Loucy (cell line): ENCODE measurements around the gene RNASEL.

Experiments
- EZH2phosphoT487 ChIP-seq: fragments of 200-600 bp; IDR thresholded peaks from 2 replicates; pipeline ENCODE4 v1.6.1; 2018; ENCODE audit warnings: antibody characterized with exemption, mild to moderate bottlenecking, moderate library complexity, borderline replicate concordance
- TF ChIP-seq, protein P1 (sequence below): fragments of 200-600 bp; sonication (generic); conservative IDR thresholded peaks from 2 replicates; pipeline ENCODE4 v1.5.1; 2014; ENCODE audit warnings: mild to moderate bottlenecking, antibody characterized with exemption, low read length

DNA sequence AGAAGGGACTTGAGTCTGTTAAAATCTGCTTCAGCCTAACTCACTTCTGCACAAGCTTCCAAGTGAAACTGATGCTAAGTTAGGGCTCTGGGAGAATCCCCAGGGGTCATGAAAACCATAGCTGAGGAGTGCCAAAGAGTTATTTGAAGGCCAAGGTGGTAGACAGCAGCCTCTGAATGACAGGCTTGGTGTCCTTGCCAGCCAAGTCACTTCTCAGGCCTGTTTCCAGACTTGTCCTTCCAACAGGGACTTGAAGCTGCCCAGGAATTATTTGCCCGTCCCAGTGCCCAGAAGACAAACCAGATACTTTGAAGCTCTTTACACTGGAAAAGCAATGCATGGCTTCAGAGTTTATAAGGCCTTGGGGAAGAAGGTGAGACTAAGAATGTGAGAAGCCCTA lies 33.6 kb downstream of the RNASEL start:
- TF ChIP-seq, protein P1, sequence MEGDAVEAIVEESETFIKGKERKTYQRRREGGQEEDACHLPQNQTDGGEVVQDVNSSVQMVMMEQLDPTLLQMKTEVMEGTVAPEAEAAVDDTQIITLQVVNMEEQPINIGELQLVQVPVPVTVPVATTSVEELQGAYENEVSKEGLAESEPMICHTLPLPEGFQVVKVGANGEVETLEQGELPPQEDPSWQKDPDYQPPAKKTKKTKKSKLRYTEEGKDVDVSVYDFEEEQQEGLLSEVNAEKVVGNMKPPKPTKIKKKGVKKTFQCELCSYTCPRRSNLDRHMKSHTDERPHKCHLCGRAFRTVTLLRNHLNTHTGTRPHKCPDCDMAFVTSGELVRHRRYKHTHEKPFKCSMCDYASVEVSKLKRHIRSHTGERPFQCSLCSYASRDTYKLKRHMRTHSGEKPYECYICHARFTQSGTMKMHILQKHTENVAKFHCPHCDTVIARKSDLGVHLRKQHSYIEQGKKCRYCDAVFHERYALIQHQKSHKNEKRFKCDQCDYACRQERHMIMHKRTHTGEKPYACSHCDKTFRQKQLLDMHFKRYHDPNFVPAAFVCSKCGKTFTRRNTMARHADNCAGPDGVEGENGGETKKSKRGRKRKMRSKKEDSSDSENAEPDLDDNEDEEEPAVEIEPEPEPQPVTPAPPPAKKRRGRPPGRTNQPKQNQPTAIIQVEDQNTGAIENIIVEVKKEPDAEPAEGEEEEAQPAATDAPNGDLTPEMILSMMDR = no peak
- TF ChIP-seq EZH2phosphoT487 = no peak
